Measurements from ENCODE around the gene CADM4.

CADM4 gene

DNA sequence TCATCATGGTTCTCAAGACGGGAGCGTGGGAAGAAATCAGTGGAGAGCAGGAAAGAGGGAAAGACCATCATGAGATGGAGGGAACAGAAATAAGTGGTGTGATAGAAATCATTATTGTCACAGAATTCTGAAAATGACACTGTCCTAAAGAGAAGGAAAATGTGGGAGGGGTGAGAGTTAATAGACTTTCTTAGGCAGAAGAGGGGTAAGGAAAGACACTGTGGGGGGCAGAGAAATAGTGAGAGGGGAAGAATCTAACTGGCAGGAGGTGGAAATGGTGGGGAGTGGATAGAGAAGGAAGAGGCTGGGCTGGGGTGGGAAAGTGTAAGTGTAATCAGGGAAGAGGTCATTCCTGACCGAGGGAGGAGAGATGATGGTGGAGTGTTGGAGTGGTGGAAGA, 60.9 kb downstream of the CADM4 start:
- no peak for DNase-seq

DNA sequence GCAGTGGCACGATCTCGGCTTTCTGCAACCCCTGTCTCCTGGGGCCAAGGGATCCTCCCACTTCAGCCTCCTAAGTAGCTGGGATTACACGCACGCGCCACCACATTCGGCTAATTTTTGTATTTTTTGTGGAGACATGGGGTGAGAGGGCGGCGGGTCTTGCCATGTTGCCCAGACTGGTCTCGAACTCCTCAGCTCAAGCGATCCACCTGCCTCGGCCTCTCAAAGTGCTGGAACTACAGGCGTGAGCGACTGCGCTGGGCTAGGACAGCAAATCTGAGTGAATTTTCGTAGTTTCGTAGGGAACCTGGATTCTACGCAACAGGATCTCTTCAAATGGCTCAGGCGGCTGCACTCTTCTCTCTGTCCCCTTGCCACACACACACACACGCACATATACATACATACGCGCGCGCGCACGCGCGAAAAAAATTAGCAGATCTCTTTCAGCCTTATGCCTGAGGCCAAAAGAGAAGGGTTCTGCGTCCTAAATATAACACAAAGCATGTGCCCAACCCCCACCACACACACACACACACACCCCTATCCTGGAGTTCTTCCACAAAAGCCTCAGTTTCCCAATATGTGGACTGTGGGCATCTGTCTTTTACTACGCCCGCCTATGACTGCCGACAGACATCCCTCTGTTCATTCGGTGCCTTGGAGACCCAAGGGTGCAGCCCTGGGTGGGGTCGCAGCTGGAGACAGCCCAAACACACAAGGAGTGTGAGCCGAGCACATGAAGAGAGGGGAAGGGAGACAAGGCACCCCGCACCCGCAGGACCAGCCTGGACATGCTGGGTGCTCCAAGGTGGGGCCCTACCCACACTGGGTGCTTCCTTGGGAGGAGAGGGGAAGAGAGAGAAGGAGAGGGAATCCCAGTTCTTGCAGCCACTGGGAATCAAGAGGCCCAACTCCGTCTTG, 63.4 kb downstream of the CADM4 start:
- no peak for DNase-seq

DNA sequence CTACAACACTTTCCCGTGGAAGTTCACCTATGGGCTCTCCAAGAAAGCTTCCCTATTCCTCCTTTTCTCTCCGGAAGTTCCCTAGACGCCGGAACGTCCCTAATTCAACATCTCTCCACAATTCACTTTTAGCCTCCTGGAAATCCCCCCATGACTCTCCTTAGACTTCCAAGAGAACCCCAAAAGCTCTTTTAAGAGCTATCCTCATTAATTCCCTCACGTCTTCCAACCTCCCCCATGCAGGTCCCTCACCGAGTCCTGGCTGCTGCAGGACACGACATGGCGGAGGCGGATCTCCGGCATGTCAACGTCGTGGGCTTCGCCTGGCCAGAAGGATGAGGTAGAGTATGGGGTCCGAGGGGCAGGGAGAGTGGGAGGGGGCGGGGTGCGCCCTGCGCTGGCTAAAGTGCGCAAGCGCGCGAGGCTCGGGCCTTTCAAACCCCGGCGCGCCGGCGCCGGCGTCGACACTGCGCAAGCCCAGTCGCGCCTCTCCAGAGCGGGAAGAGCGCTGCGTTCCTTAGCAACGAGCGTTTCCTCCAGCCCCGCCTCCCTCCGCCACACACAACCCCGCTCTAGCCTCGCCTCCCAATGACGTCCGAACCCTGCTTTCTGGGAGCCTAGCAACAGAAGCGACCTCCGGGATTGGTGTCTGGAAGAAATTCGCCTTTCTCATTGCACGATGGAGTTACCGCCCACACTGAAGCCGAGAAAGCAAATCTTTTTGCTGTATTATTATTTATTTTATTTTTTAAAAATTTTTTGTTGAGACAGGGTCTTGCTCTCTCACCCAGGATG, 64.3 kb downstream of the CADM4 start, which contains the start of the genes PINLYP and XRCC1:
TSS of gene PINLYP (plus strand) at position 646 of the 795 bp plus-strand sequence. CDS start 1,391 bp downstream, outside the sequence.
TSS of gene XRCC1 (minus strand) at position 372 of the 795 bp plus-strand sequence. CDS start at position 303, 69 bp downstream.
- DNase-seq = peak; percentile 98

DNA sequence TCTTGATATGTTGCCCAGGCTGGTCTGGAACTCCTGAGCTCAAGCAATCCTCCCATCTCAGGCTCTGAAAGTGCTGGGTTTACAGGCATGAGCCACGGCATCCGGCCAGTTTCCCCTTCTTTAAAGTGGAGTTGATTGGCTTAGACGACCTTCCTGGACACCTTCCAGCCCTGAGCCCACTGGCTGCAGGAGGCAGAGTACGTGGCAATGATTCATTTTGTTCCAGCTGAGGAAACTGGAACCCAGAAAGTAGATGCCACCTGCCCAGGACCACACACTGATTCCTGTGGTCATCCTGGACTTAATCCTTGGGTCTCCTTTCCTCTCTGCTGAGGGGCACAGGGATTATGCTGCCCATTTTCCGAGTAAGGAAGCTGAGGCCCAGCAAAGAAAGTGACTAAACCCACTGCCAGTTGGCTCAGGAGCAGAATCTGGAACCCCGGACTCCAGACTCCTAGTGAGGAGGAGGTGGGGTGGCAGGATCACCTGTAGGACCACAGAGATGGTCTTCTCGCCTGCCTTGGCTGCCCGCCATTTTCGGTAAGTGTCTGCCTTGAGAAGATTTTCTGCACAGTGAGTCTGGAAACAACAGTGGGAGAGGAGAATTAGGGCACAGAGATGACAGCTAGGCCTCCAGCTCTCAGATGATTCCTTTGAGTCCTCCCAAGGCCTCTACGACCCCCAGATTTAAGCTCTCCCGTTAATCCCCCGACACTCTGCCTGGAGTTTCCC, 65.1 kb downstream of the CADM4 start:
- DNase-seq = no peak

Data from CD4-positive, alpha-beta T cell treated with Interleukin-10 for 1 hour (primary cell).